ENCODE results near the gene SLC7A8.
A peak's percentile ranks its signal among the peaks of the same experiment; 100 is the strongest.
"Not testable (repeated sequence)": the region's sequence is repeated elsewhere in the genome, so short reads cannot be mapped to it uniquely, and the experiment has no call there.

The SLC7A8 gene

GRCh38 chr14:23183479-23183878, at the start of gene SLC7A8:
TSS of gene SLC7A8 (minus strand) at chr14:23183660. CDS start at chr14:23182914, 746 bp downstream.
- DNase-seq (ENCODE audit: low read depth in 3 of 3) = peak in 1 of 3 donors; percentile 28

GRCh38 chr14:23232241-23232808, 48.9 kb upstream of the SLC7A8 start:
- not testable (repeated sequence) for DNase-seq (ENCODE audit: low read depth in 3 of 3)

GRCh38 chr14:23228812-23229211, 45.4 kb upstream of the SLC7A8 start:
- DNase-seq (ENCODE audit: low read depth in 3 of 3) = no peak

DNA sequence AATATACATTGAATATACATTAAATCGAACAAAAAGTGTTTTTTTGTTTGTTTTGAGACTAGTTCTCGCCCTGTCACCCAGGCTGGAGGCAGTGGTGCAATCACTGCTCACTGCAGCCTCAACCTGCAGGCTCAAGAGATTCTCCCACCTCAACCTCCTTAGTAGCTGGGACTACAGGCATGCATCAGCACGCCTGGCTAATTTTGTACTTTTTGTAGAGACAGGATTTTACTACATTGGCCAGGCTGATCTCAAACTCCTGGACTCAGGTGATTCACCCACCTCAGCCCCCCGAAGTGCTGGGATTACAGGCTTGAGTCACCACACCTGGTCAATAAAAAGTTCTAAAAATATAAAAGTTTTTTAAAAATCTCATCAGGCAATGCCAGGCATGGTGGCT, 44.1 kb upstream of the SLC7A8 start:
- DNase-seq (ENCODE audit: low read depth in 3 of 3) = no peak

GRCh38 chr14:23224958-23225357, 41.5 kb upstream of the SLC7A8 start:
- DNase-seq (ENCODE audit: low read depth in 3 of 3) = not testable (repeated sequence)

GRCh38 chr14:23219075-23219474, 35.6 kb upstream of the SLC7A8 start:
- no peak for DNase-seq (ENCODE audit: low read depth in 3 of 3)

DNA sequence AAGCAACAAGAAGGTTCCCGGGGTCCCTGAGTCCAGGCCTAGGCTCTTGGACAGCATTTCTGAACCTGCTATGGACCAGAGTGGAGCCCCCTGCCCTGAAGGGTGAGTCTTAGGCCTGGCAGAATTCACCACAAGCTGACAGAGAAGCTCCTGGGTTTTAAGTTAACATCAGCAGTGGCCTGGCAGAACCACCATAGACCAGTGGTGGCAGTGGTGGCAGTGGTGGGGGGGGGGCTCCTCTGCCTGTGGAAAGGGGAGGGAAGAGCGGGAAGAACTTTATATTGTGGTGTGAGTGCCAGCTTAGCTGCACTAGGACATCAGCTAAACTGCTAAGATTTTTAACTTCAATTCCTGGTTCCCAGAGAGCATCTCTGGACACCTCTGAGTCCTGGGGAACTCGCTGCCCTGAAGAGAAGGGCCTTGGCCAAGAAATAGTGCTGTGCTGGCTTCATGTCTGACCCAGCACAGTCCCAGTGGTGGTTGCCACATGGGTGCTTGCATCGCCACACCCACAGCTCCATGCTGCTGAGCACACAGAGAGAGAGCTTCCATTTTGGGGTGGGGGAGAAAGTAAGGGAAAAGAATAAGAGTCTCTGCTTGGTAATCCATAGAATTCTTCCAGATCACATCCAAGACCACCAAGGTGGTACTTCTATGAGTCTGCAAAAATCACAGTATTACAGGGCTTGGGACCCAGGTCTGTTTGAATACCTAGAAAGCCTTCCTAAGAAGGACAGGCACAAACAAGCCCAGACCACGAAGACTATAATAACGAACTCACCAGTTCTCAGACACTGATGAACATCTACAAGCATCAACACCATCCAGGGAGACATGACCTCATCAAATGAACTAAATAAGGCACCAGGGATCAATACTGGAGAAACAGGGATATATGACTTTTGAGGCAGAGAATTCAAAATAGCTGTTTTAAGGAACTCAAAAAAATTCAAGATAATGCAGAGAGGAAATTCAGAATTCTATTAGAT, 33.9 kb upstream of the SLC7A8 start:
- DNase-seq (ENCODE audit: low read depth in 3 of 3) = no peak

DNA sequence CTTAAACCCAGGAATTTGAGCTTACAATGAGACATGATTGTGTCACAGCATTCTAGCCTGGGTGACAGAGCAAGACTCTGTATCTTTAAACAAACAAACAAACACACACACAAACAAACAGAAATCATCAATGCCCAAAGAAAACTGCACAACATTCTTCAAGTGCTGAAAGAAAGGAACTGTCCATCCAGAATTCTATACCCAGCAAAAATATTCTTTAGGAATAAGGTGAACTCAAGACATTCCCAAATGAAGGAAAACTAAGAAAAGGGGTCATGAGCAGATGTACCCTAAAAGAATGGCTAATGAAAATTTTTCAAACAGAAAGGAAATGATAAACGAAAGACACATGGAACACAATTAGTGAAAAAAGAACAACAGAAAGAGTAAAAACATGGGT, 32.0 kb upstream of the SLC7A8 start:
- DNase-seq (ENCODE audit: low read depth in 3 of 3) = no peak

GRCh38 chr14:23209651-23210423, 26.4 kb upstream of the SLC7A8 start:
- no peak for DNase-seq (ENCODE audit: low read depth in 3 of 3)

DNA sequence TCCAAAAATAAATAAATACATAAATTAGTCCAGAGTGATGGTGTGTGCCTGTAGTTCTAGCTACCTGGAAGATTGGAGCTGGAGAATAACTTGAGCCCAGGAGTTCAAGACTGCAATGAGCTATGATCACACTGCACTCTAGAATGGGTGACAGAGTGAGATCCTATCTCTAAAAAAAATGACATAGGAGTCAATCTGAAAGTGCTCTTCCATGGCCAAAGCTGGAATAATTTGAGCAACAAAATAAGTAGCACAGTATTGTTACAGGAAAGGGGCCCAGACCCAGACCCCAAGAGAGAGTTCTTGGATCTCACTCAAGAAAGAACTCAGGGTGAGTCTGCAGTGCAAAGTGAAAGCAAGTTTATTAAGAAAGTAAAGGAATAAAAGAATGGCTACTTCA, 24.9 kb upstream of the SLC7A8 start:
- DNase-seq (ENCODE audit: low read depth in 3 of 3) = no peak

GRCh38 chr14:23207146-23207540, 23.7 kb upstream of the SLC7A8 start:
- DNase-seq (ENCODE audit: low read depth in 3 of 3) = no peak

GRCh38 chr14:23206422-23207145, 23.1 kb upstream of the SLC7A8 start:
- DNase-seq (ENCODE audit: low read depth in 3 of 3) = no peak

- no peak for DNase-seq (ENCODE audit: low read depth in 3 of 3)
Measured at GRCh38 chr14:23202001-23202400, 18.5 kb upstream of the SLC7A8 start.

DNA sequence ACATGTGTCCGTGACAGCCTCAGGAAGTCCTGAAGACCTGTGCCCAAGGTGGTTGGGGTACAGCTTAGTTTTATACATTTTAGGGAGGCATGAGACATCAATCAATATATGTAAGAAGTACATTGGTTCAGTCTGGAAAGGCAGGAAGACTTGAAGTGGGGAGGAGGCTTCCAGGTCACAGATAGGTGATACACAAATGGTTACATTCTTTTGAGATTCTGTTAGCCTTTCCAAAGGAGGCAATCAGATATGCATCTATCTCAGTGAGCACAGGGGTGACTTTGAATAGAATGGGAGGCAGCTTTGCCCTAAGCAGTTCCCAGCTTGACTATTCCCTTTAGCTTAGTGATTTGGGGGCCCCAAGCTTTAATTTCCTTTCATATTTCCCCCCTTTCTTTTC, 15.7 kb upstream of the SLC7A8 start:
- not testable (repeated sequence) for DNase-seq (ENCODE audit: low read depth in 3 of 3)

DNA sequence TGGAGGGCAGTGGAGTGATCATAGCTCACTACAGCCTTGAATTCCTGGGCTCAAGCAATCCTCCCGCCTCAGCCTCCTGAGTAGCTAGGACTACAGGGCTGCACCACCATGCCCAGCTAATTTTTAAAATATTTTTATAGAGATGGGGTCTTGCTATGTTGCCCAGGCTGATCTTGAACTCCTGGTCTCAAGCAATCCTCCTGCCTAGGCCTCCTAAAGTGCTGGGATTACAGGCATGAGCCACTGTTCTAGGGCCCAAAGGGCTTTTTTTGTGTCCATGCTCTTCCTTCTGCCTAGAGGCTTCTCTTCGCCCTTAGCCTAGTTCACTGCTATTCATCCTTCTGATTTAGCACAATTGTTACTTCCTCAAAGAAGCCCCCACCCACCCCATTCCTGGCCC, 13.0 kb upstream of the SLC7A8 start:
- DNase-seq (ENCODE audit: low read depth in 3 of 3) = not testable (repeated sequence)

GRCh38 chr14:23195552-23196101, 12.2 kb upstream of the SLC7A8 start:
- DNase-seq (ENCODE audit: low read depth in 3 of 3) = no peak

DNA sequence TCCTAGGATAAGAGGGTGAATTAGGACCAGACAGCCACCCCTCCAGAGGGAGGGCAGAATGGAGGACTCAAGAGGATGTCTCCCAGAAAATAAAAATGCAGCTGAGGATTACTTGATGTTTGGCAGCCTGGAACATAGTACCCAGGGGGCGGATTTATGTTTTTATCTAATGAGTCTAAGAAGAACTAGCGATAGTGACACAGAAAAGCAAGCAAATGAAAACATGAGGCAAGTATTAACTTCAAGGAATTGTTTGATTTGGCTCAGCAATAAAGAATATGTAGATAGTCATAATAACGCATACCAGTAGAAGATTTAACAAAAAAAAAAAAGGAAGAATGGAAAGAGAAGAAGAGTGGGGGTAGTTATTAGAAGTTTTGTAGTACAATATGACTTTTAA, 10.0 kb upstream of the SLC7A8 start:
- no peak for DNase-seq (ENCODE audit: low read depth in 3 of 3)

DNA sequence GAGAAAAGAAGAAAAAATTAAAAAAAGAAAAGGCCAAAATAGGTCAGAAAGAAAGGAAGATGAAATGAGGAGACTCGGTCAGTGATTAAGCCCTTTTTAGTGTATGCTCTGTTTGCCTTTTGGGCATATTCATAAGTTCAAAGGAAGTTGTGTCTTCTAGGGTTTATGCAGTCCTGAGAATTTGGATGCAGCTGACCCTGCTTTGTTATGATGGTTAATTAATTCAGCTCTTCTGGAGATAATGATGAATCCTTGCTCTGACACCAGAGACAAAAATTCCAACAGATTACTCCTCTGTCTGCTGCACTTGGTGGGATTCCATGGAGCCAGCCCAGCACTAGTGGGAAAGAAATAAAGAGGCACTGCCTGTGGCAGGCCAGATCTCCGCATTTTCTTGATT, 4.5 kb upstream of the SLC7A8 start:
- no peak for DNase-seq (ENCODE audit: low read depth in 3 of 3)

DNA sequence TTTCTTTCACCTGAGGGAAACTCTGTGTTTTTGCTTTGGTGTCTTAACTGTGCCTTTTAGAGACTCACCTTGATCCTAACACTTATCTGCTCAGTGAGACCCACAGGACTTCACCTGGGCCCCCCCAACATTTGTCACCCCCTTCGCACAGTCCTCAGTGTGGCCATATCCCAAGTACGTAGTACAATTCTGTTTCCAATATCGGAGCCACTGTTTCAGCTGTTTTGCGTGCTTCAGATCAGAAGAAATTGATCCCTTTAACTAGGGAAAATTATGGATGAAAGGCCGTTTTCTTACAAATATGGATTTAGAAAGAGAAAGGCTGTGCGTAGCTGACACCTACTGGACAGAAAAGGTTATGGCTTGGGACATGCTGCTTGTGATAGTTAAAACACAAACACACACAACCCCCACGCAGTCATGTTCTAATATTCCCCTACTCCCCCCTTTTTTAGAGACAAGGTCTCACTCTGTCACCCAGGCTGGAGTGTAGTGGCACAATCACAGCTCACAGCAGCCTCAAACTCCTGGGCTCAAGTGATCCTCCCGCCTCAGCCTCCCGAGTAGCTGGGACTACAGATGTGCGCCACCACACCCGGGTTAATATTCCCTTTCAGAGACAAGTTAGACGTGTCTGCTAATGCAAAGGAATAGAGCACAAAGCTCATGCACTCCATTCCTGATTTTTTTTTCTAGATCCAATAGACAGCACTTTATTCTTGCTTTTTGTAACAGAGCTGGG, 3.6 kb upstream of the SLC7A8 start:
- no peak for DNase-seq (ENCODE audit: low read depth in 3 of 3)

DNA sequence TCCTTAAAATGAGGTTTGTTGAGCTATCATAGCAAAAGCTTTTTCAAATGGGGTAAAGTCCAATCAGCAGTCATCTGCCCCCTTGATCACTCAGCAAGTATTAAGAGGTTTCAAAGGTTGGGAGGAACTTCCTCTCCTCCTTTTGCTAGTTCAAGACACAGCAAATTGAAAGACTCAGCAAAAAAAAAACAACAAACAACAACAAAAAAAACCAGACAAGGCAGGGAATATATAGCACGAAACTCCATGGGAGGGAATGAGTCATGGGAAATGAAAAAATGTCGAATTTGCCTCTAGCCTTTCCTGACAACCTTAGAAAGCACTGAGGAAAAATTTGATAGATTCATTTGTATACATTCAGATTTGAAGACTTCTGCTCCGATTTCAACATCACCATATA, 1.6 kb upstream of the SLC7A8 start:
- no peak for DNase-seq (ENCODE audit: low read depth in 3 of 3)

GRCh38 chr14:23183158-23183470, 346 bp downstream of the SLC7A8 start:
- no peak for DNase-seq (ENCODE audit: low read depth in 3 of 3)
